DMS53 treated with DMSO at 0.1 percent for 48 hours (cell line): ENCODE results near the gene TMSB4X.
"Not testable (repeated sequence)": the region's sequence is repeated elsewhere in the genome, so short reads cannot be mapped to it uniquely, and the experiment has no call there.

Source experiments
- DNase-seq: peaks from one replicate; lab custom pipeline; 2025; ENCODE audit not compliant: unreplicated experiment; lab: John Stamatoyannopoulos, UW

The TMSB4X gene

DNA sequence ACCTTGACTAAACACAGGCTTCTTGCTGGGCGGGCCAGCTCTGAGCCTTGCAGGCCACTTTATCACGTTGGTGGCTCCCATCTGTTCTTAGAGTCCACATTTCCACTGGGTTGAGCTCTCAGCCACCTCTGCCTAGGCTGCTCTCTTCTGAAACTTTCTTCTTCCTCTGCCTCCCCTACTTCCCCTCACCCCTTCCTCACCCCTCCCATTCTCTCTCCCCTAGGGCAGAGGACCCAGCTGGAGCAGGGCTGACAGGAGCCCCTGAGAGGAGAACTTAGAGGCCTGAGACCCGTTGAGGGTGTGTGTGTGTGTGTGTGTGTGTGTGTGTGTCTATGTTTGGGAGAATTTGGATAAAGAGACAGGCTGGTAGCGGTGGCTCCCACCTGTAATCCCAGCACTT is 19.9 kb upstream of the TMSB4X start:
- no peak for DNase-seq

- no peak for DNase-seq
Observed at GRCh38 chrX:12955882-12956703, 18.8 kb upstream of the TMSB4X start.

GRCh38 chrX:12956704-12957534 is 18.0 kb upstream of the TMSB4X start:
- DNase-seq, result no peak

DNA sequence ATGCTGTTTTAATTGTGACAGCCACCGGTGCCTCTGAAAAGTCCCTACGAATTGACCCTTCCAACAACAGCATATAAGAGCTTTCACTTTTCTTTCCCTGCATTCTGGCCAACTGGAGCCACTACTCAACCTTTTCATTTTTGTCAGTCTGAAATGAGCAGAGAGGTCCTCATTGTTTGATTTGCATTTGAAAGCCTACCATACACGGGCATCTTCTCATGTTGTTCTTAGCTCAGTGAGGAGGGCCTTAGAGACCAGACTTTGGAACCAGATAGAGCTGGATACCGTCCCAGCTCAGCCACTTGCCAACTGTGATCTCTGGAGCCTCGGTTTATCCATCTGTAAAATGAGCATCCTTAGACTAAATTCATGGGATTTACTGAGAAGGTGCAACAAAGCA is 16.9 kb upstream of the TMSB4X start:
- DNase-seq, result no peak

GRCh38 chrX:12958461-12958860 is 16.4 kb upstream of the TMSB4X start:
- DNase-seq, result no peak

- DNase-seq, result no peak
Observed at GRCh38 chrX:12961196-12961718, 13.7 kb upstream of the TMSB4X start.

GRCh38 chrX:12962041-12962504 is 12.8 kb upstream of the TMSB4X start:
- DNase-seq, result no peak

- DNase-seq, result not testable (repeated sequence)
Observed at GRCh38 chrX:12963210-12963850, 11.6 kb upstream of the TMSB4X start.

DNA sequence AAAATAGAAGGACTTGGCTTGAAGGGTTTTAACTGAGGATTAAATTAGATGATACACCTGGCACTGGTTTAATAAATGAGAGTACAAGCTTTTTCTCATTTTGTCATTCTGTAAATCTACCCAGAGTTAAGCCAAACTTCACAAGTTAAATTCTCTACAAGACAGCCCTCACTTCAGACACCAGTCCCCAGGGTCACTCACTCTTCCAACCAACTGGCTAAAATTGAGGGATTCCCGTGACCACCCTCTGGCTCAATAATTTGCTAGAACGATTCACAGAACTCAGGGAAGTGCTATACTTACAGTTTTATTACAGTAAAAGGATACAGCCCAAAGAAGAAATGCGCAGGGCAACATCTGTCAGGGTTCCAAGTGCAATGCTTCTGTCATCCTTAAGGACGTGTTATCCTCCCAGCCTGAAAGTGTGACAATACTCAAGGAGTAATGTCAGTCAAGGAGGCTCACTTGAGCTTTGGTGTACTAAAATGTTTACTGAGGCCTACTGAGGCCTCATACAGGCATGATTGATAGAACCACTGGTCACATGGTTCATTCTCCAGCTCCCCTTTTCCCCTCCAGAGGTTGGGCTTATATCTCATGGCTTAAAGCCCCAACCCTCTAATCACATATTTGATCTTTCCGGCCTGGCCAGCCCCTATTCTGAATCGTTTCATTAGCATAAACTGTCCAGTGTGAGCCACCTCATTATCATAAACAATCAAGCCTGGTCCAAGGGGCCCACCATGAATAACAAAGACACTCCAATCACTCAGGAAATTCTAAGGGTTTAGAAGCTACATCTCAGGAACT is 9.6 kb upstream of the TMSB4X start:
- no peak for DNase-seq

DNA sequence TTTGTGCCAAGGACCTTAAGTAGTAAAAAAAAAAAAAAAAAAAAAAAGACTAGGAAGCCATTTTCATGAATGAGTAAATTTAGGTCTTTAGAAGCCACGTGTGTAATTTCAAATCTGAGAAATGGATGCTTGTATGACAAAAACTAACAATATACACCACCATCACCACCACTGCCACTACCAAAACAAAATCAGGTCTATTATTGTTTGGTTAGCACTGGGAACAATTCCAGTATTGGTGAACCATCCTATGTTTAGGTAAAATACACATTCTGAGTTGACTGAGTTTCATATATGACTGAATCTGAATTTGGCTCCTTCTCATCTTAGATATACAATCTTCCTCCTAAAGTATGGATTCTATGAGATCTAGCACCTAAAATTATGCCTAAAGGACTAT is 8.8 kb upstream of the TMSB4X start:
- no peak for DNase-seq

DNA sequence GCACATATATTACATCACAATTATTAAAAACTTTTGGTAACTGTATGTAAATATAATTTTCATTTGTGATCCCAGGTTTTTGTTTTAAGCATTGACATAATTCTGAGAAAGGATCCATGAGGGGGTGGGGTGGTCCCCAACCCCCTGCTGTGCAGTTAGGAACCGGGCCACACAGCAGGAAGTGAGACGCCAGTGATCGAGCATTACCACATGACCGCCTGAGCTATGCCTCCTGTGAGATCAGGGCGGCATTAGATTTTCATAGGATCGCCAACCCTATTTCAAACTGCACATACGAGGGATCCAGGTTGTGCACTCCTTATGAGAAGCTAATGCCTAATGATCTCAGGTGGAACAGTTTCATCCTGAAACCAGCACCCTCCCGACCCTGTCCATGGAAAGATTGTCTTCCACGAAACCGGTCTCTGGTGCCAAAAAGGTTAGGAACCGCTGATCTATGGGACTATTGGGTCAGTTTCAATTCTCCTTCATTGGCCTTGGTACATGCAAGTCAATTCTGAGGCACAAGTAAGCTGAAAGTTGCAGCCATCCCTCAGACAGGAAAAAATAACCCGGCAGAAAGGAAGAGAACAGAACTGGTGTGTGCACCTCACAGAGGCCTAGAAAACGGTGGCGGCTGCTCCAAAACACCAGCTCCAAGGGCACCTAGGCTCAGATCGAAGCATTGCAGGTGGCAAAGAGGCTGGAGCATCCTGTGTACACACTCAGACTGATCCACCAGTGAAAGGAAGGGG is 7.0 kb upstream of the TMSB4X start:
- no peak for DNase-seq

GRCh38 chrX:12970691-12971202 is 4.2 kb upstream of the TMSB4X start:
- DNase-seq, result no peak

GRCh38 chrX:12971282-12972003 is 3.5 kb upstream of the TMSB4X start:
- no peak for DNase-seq

DNA sequence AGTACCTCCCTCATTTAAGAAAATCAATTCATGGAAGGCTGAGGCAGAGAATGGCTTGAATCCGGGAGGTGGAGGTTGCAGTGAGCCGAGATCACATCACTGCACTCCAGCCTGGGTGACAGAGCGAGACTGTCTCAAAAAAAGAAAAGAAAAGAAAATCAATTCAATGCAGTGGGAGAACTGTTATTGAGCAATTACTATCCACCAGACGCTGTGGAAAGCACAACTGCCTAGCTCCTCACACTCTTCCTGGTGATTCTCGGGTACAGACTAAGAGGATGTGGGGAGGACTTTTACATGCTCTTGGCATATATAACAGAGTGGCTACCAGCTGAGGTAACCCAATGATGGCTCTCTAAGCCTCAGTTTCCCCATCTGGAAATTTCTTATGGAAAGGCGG is 2.7 kb upstream of the TMSB4X start:
- no peak for DNase-seq

- DNase-seq, result no peak
Observed at GRCh38 chrX:12972878-12973560, 1.9 kb upstream of the TMSB4X start.

DNA sequence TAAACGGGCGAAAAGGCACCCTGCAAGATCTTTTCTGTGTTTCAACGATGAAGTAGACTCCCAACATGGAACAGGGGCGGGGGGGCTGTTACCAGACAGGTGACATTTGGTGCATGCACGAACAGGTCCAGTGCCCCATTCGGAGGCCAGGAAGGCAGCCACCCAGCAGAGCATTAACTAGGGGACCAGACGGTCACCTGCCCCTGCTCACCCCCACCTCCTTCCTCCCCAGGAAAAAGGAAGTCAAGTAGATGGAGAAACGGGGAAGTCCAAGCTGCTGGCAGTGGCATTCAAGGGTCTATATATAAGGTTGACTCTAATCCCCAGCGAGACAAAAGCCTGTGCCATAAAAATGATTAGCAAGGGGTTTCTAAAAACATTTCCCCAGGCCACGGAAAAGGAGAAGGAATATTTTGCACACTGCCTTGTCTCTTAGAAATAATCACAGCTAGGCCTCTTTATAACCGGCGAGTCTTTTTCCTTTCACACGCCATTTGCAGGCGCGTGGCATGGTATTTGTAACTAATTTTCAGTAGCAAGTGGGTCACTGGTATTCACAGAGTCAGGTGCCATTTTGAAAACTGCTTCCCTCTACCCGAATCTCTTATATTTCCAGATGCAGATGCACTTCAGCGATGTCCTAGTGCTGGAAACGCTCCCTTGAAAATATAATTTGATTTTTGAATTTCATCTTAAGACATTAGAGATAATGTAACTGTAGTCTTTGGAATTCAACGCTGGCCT is 1.2 kb upstream of the TMSB4X start:
- no peak for DNase-seq

DNA sequence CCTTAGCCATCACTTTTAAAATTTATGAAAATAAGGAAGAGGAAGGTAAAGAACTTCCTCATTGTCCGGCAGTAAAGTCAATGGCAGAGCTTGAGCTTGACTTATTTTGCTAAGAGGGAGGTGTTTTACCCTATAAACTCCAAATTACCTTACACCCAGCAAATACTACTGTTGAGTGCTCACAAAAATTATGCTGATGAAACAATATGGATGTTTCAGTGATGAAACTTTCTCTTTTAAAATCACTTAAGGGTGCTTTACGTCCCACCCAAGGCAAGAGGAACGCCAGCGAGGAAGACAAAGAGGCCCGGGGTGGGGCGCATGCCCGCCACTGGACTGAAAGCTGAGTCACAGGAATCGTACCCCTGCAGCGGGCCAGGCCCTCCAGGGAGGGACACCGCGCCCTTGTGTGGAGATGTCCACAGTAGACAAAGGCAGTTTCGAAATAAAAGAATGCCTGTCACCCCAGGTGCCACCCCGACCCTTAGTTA is 560 bp upstream of the TMSB4X start:
- DNase-seq, result no peak

GRCh38 chrX:12975670-12975965 is 708 bp downstream of the TMSB4X start:
- DNase-seq, result no peak
